Inflammatory macrophage (primary cell): ENCODE data around the gene SUPT20H.
"Not testable (repeated sequence)": the region's sequence is repeated elsewhere in the genome, so short reads cannot be mapped to it uniquely, and the experiment has no call there.

Experiments
- DNase-seq, 2 donors: peaks; one replicate each; pipeline ENCODE4 v3.0.0-alpha.2; 2020 to 2022

Gene SUPT20H

GRCh38 chr13:37069597-37070103 is 10.2 kb upstream of the SUPT20H start:
- no peak for DNase-seq

- peak in 1 of 2 donors; percentile 7 for DNase-seq
These were observed 9.5 kb upstream of the SUPT20H start for GRCh38 chr13:37068962-37069361.

GRCh38 chr13:37067874-37068273 is 8.4 kb upstream of the SUPT20H start:
- no peak for DNase-seq

GRCh38 chr13:37065890-37066526 is 6.5 kb upstream of the SUPT20H start:
- DNase-seq: no peak

- no peak for DNase-seq
These were observed 332 bp upstream of the SUPT20H start for GRCh38 chr13:37059848-37060192.

GRCh38 chr13:37056228-37056627 is 3.3 kb downstream of the SUPT20H start:
- DNase-seq: not testable (repeated sequence)

GRCh38 chr13:37053111-37053510 is 6.4 kb downstream of the SUPT20H start:
- not testable (repeated sequence) for DNase-seq

- DNase-seq: no peak
These were observed 9.7 kb downstream of the SUPT20H start for GRCh38 chr13:37049810-37050209.

GRCh38 chr13:37047846-37048245 is 11.6 kb downstream of the SUPT20H start:
- no peak for DNase-seq

GRCh38 chr13:37047032-37047431 is 12.5 kb downstream of the SUPT20H start:
- DNase-seq: no peak

- DNase-seq: no peak
These were observed 13.4 kb downstream of the SUPT20H start for GRCh38 chr13:37046062-37046461.

GRCh38 chr13:37040789-37041188 is 18.7 kb downstream of the SUPT20H start:
- no peak for DNase-seq

GRCh38 chr13:37039896-37040295 is 19.6 kb downstream of the SUPT20H start:
- DNase-seq: no peak

- DNase-seq: no peak
These were observed 22.2 kb downstream of the SUPT20H start for GRCh38 chr13:37037241-37037640.

- no peak for DNase-seq
These were observed 29.9 kb downstream of the SUPT20H start for GRCh38 chr13:37029617-37030016.

GRCh38 chr13:37027639-37028038 is 31.8 kb downstream of the SUPT20H start:
- no peak for DNase-seq

GRCh38 chr13:37026771-37027170 is 32.7 kb downstream of the SUPT20H start:
- no peak for DNase-seq

GRCh38 chr13:37023871-37024270 is 35.6 kb downstream of the SUPT20H start:
- no peak for DNase-seq

- DNase-seq: no peak
These were observed 44.9 kb downstream of the SUPT20H start for GRCh38 chr13:37014609-37015008.

- no peak for DNase-seq
These were observed 47.7 kb downstream of the SUPT20H start for GRCh38 chr13:37011788-37012187.

GRCh38 chr13:37011002-37011401 is 48.5 kb downstream of the SUPT20H start:
- DNase-seq: no peak

- no peak for DNase-seq
These were observed 49.1 kb downstream of the SUPT20H start for GRCh38 chr13:37010424-37010823.

GRCh38 chr13:37009692-37010091 is 49.8 kb downstream of the SUPT20H start:
- DNase-seq: no peak

- DNase-seq: no peak
These were observed 57.6 kb downstream of the SUPT20H start for GRCh38 chr13:37001921-37002250.

- DNase-seq: peak; percentile 90 to 92
These were observed 60.3 kb downstream of the SUPT20H start, which contains the start of gene ALG5 for GRCh38 chr13:36999054-36999714. Gene ALG5, minus strand, starts transcription at chr13:36999340. Its CDS starts 40 bp downstream, at chr13:36999300.
